Common myeloid progenitor, CD34-positive (primary cell): ENCODE measurements around the gene BEX3.
A peak's percentile ranks its signal among the peaks of the same experiment; 100 is the strongest.

ENCODE experiments used
- CTCF ChIA-PET: fragments of 350-600 bp; sonication (Branson Sonifier 250); formaldehyde crosslinking; loops from one replicate; lab custom pipeline; 2021; ENCODE audit warnings: antibody characterized with exemption; lab: Charles Lee
- POLR2A ChIA-PET: fragments of 350-600 bp; sonication (Branson Sonifier 250); formaldehyde crosslinking; loops from one replicate; lab custom pipeline; 2021; ENCODE audit warnings: antibody characterized with exemption; lab: Charles Lee
- DNase-seq, 3 donors: peaks; one replicate each; pipeline versions ENCODE4 v3.0.0 to v3.0.0-alpha.2; 2013
- H3K27ac ChIP-seq, 2 experiments: 1 replicate in 1 of 2; 2 replicates in 1 of 2; pipeline ENCODE4 v1.7.0; 2013; ENCODE audit warnings: inconsistent platforms in 2 of 2, low read length in 2 of 2, mild to moderate bottlenecking in 2 of 2, low read depth in 1 of 2, moderate library complexity in 1 of 2; ENCODE audit not compliant: severe bottlenecking in 2 of 2, insufficient read depth in 1 of 2, poor library complexity in 1 of 2
- H3K27me3 ChIP-seq, 5 experiments: replicated peaks in 2 of 5; 1 replicate in 3 of 5; 2 replicates in 2 of 5; pipeline versions ENCODE4 v1.6.1 to v1.7.0; 2013; ENCODE audit warnings: low read length in 4 of 5, mild to moderate bottlenecking in 2 of 5, moderate library complexity in 2 of 5, inconsistent platforms in 1 of 5; ENCODE audit not compliant: insufficient read depth in 5 of 5, control insufficient read depth in 4 of 5
- H3K36me3 ChIP-seq, 4 experiments: 1 replicate in 2 of 4; 2 replicates in 2 of 4; pipeline versions ENCODE4 v1.6.1 to v1.7.0; 2013; ENCODE audit warnings: low read length in 3 of 4, control low read depth in 1 of 4, mild to moderate bottlenecking in 1 of 4; ENCODE audit not compliant: control insufficient read depth in 4 of 4, insufficient read depth in 4 of 4
- H3K4me1 ChIP-seq, 4 experiments: 1 replicate in 3 of 4; 2 replicates in 1 of 4; pipeline versions ENCODE4 v1.6.1 to v1.7.1; 2013; ENCODE audit warnings: low read length in 3 of 4, mild to moderate bottlenecking in 3 of 4, control low read depth in 1 of 4, inconsistent platforms in 1 of 4, moderate library complexity in 1 of 4; ENCODE audit not compliant: control insufficient read depth in 4 of 4, insufficient read depth in 4 of 4; ENCODE audit errors: control extremely low read depth in 1 of 4
- H3K4me3 ChIP-seq, 7 experiments: 1 replicate in 4 of 7; 2 replicates in 3 of 7; pipeline versions ENCODE4 v1.5.1 to v1.7.0; 2013; ENCODE audit warnings: mild to moderate bottlenecking in 7 of 7, low read length in 6 of 7, moderate library complexity in 6 of 7, inconsistent platforms in 2 of 7, low read depth in 2 of 7, control low read depth in 1 of 7; ENCODE audit not compliant: insufficient read depth in 4 of 7, control insufficient read depth in 1 of 7; ENCODE audit errors: extremely low read depth in 1 of 7
- H3K9me3 ChIP-seq, 5 experiments: 1 replicate in 4 of 5; 2 replicates in 1 of 5; pipeline versions ENCODE4 v1.6.1 to v1.7.1; 2013; ENCODE audit warnings: low read length in 4 of 5, mild to moderate bottlenecking in 2 of 5, inconsistent platforms in 1 of 5, low read depth in 1 of 5, moderate library complexity in 1 of 5; ENCODE audit not compliant: control insufficient read depth in 4 of 5, insufficient read depth in 2 of 5; ENCODE audit errors: control extremely low read depth in 1 of 5
- WGBS: methylation state at CpG from one replicate; pipeline ENCODE4 v1.1.5; 2013; ENCODE audit not compliant: insufficient coverage; 5-methylcytosine and 5-hydroxymethylcytosine counted together

The BEX3 gene

DNA sequence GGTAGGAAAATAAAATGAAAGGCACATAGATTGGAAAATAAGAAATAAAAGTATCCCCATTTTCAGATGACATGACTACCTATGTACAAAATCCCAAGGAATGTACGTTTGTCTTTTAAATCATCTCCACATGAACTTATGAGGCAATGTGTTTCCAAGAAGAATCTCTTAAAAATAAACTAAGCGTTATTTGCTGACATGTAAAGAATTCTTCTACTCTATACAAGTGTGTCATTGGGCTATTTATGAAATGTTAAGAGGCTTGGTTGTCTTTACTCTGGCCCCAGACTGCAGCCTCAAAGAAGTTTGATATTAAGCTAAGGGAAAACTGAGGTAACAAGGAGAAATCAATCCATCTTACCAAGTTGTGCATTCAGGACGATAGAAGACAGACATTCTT lies 17.1 kb downstream of the BEX3 start:
- ChIA-PET POLR2A (no interaction called here), CTCF (no interaction called here)
- Histone ChIP-seq H3K36me3 (no peaks in the 10 kb centered on the region), H3K4me1 (no peaks in the 10 kb centered on the region), H3K9me3 (no peaks in the 10 kb centered on the region), H3K4me3 (no peak overlapping the region), H3K27ac (no peak overlapping the region), H3K27me3 (peaks cover 0 to 3% (median 0%) of the 10 kb centered on the region in 5 experiments)
- DNase-seq = no peak
- WGBS = 78% methylated on average over 1 of the region's 3 CpGs

DNA sequence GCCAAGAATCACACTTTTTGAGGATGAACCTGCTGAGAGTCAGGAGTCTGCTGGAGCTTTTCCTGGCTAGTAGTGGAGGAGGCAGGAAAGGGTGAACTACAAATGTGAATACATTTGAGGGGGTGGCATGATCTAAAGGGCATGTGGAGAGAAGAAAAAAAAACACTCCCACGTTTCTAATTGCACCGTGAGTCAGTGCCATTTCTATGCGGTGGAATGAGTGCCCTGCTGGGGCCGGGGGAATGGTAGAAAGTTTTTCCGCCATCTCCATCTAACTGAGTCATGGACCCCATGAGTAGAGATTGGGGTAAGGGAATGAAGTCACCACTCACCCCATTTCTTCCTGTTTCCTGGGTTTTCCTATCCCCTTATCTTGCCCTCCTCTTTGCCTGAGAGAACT lies 19.8 kb downstream of the BEX3 start:
- ChIA-PET CTCF (no interaction called here), POLR2A (no interaction called here)
- WGBS = 68% methylated on average over 3 of the region's 5 CpGs
- no peak for DNase-seq
- H3K9me3 ChIP-seq = no peaks in the 10 kb centered on the region
- H3K4me3 ChIP-seq = no peak overlapping the region
- H3K27ac ChIP-seq = no peak overlapping the region
- no peaks in the 10 kb centered on the region for H3K4me1 ChIP-seq
- H3K27me3 ChIP-seq = peaks cover 0 to 6% (median 0%) of the 10 kb centered on the region in 5 experiments
- no peaks in the 10 kb centered on the region for H3K36me3 ChIP-seq

DNA sequence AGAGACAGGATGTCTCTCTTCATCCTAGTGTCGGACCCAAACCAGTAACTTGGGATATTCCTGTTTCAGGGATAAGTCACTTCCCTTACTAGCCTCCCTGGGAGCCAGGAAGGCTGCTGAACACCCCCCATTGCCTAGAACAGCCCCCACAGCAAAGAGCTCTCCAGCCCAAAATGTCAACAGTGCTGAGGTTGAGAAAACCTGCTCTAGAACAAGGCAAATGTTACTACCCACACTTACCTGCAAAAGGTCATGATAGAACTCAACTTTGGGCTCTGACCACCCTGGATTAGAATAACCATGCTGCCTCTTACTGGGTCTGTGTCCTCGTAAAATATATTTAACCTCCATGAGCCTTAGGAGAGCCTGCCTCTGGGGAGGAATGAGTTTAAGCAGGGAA lies 20.3 kb downstream of the BEX3 start:
- Histone ChIP-seq H3K36me3 (no peaks in the 10 kb centered on the region), H3K4me1 (no peaks in the 10 kb centered on the region), H3K4me3 (no peak overlapping the region), H3K9me3 (no peaks in the 10 kb centered on the region), H3K27ac (no peak overlapping the region), H3K27me3 (peaks cover 0 to 8% (median 0%) of the 10 kb centered on the region in 5 experiments)
- ChIA-PET POLR2A (no interaction called here), CTCF (no interaction called here)
- 81% methylated on average over 2 of the region's 2 CpGs for WGBS
- DNase-seq = no peak

DNA sequence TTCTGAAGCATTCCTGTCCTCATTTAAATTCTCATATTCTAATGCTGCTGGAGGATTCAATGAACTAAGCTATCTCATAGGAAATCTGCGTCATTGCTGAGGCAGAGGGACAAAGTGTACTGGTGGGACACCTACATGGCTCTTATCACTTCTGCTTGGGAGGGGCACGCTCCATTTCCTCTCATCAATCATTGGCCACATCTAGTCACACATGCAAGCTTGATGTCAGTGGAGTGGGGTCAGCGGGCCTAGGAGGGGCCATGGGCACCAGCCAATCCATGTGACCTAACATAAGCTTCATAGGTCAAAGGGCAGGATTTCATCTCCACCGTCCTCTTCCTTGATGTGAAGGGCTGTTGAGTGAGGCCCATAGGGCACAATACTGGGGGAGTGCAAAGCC lies 21.4 kb downstream of the BEX3 start:
- H3K4me1 ChIP-seq = no peaks in the 10 kb centered on the region
- no peaks in the 10 kb centered on the region for H3K9me3 ChIP-seq
- no peaks in the 10 kb centered on the region for H3K36me3 ChIP-seq
- ChIA-PET POLR2A (no interaction called here), CTCF (interaction anchor here (0.6 kb wide), 1 partner anchor 190 kb away, joined by 4 read pairs; no protein-coding TSS in a partner anchor)
- 79% methylated on average over 3 of the region's 4 CpGs for WGBS
- DNase-seq = no peak
- peaks cover 0 to 8% (median 0%) of the 10 kb centered on the region in 5 experiments for H3K27me3 ChIP-seq
- no peak overlapping the region for H3K27ac ChIP-seq
- H3K4me3 ChIP-seq = no peak overlapping the region

DNA sequence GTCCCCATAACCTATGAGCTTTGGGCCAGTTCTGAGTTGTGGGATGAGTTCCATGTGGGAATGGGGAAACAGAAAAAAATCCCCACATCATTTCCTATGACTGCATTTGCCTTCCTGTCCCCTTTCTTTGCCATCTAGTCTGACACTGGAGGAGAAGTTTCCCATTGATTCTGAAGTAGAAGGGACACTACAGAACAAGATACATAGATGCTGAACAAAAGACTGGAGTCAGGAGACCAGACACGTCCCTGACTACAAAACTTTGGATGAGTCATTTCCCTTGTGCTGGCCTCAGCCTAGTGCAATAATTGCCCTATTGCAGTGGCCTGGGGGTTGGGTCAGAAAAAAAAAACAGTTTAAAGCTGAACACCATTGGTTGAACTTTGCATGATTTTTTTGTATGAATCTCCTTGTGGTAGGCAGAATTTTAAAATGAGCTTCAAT lies 22.1 kb downstream of the BEX3 start:
- 0% methylated on average over 1 of the region's 1 CpG for WGBS
- Histone ChIP-seq H3K27me3 (peaks cover 0 to 8% (median 0%) of the 10 kb centered on the region in 5 experiments), H3K9me3 (no peaks in the 10 kb centered on the region), H3K36me3 (no peaks in the 10 kb centered on the region), H3K4me3 (no peak overlapping the region), H3K4me1 (no peaks in the 10 kb centered on the region), H3K27ac (no peak overlapping the region)
- DNase-seq = peak in 2 of 3 donors; percentile 33 to 44
- CTCF ChIA-PET = no interaction called here
- POLR2A ChIA-PET = no interaction called here

DNA sequence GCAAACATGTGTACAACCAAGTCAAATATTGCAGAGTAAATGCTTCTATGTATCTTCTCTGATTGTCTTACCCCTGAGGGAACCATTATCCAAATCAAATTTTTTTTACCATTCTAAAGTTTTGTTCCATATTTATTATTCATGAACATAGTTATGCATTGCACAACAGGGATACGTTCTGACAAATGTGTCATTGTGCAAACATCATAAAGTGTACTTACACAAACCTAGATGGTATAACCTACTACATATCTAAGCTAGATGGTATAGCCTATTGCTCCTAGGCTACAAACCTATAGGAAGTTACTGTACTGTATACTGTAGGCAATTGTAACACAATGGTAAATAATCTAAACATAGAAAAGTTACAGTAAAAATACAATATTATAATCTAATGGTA lies 23.4 kb downstream of the BEX3 start:
- no peaks in the 10 kb centered on the region for H3K9me3 ChIP-seq
- H3K27ac ChIP-seq = no peak overlapping the region
- POLR2A ChIA-PET = no interaction called here
- no peak for DNase-seq
- peaks cover 0 to 5% (median 0%) of the 10 kb centered on the region in 5 experiments for H3K27me3 ChIP-seq
- CTCF ChIA-PET = no interaction called here
- H3K36me3 ChIP-seq = no peaks in the 10 kb centered on the region
- H3K4me1 ChIP-seq = peaks cover 0 to 3% (median 0%) of the 10 kb centered on the region in 4 experiments
- WGBS = no CpG with 5 or more reads among the region's 1 CpG
- H3K4me3 ChIP-seq = no peak overlapping the region

DNA sequence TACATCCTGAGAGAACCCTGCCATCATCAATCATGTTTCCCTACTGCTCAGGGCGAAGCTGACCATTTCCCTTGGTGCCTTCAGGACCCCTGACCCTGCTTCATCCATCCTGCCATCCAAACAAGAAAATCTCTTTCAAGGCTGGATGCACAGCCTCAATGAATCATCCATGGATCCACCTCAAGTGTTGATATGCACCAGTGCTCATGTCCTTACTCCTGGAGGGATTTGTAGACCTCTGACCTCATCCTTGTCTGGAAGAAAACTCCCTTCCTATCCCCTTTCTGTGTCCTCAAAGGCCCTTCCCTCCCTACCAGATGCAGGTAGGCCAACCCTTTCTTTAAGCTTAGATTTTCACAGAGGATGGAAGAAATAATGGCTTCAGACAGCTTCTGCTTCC lies 24.6 kb downstream of the BEX3 start:
- H3K27me3 ChIP-seq = peaks cover 0 to 5% (median 0%) of the 10 kb centered on the region in 5 experiments
- no peaks in the 10 kb centered on the region for H3K9me3 ChIP-seq
- 40% methylated on average over 1 of the region's 1 CpG for WGBS
- peaks cover 0 to 4% (median 2%) of the 10 kb centered on the region in 4 experiments for H3K4me1 ChIP-seq
- CTCF ChIA-PET = interaction anchor here (0.6 kb wide), 1 partner anchor 419 kb away, joined by 3 read pairs; no protein-coding TSS in a partner anchor
- H3K36me3 ChIP-seq = no peaks in the 10 kb centered on the region
- POLR2A ChIA-PET = no interaction called here
- H3K27ac ChIP-seq = no peak overlapping the region
- no peak overlapping the region for H3K4me3 ChIP-seq
- no peak for DNase-seq
